BLaER1 treated with 17β-estradiol and CSF1 and Interleukin-3, amounts not matched to agents 10 nM and 100 nM (cell line): ENCODE measurements around the gene HSPG2.
"Not testable (repeated sequence)": the region's sequence is repeated elsewhere in the genome, so short reads cannot be mapped to it uniquely, and the experiment has no call there.

ENCODE experiments used
- H3K27ac ChIP-seq, 11 experiments: shearing (Covaris generic); formaldehyde crosslinking; 2 replicates each; pipeline ENCODE4 v1.8.1; 2022
- H3K27me3 ChIP-seq, 11 experiments: shearing (Covaris generic); formaldehyde crosslinking; 2 replicates each; pipeline ENCODE4 v1.8.1; 2022
- H3K36me3 ChIP-seq, 11 experiments: shearing (Covaris generic); formaldehyde crosslinking; 2 replicates each; pipeline ENCODE4 v1.8.1; 2022
- H3K4me1 ChIP-seq, 10 experiments: shearing (Covaris generic); formaldehyde crosslinking; 2 replicates each; pipeline ENCODE4 v1.8.1; 2022
- H3K4me2 ChIP-seq, 11 experiments: shearing (Covaris generic); formaldehyde crosslinking; 2 replicates each; pipeline ENCODE4 v1.8.1; 2022
- H3K4me3 ChIP-seq, 10 experiments: shearing (Covaris generic); formaldehyde crosslinking; 2 replicates each; pipeline ENCODE4 v1.8.1; 2022
- H3K9ac ChIP-seq, 11 experiments: shearing (Covaris generic); formaldehyde crosslinking; 2 replicates each; pipeline ENCODE4 v1.8.1; 2022
- H3K9me3 ChIP-seq, 11 experiments: shearing (Covaris generic); formaldehyde crosslinking; replicated peaks in 1 of 11; 2 replicates each; pipeline ENCODE4 v1.8.1; 2022
- H4K20me1 ChIP-seq, 11 experiments: shearing (Covaris generic); formaldehyde crosslinking; 2 replicates each; pipeline ENCODE4 v1.8.1; 2022
- Cebpa-rat ChIP-seq, 11 experiments: shearing (Covaris generic); IDR thresholded peaks; 2 replicates each; pipeline ENCODE4 v1.8.1; 2022

Gene HSPG2

DNA sequence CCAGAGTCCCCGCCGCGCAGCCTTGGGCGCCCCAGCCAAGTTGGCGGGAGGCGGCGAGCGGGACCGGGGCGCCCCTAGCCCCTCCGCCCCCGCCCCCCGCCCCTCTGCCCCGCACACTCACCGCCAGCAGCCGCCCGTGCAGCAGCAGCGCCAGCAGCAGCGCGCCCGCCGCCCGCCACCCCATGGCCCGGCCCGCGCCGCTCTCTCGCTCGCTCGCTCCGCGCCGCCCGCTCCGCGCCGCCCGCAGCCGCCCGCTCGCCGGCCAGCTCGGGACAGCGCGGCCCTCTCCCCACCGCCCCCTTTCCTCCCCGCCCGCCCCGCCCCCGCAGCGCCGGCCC, at the start of gene HSPG2:
TSS of gene HSPG2 (minus strand) at position 277 of the 338 bp plus-strand sequence. CDS start at position 184, 93 bp downstream.
- Histone ChIP-seq H3K4me3 (peak within 1 kb of the TSS; percentile 57 to 83 (median 75)), H3K27ac (peak within 1 kb of the TSS; percentile 50 to 85 (median 80); a peak in 21 of 22 replicates), H3K9me3 (no peaks in the 10 kb centered on the region), H3K36me3 (no peaks in the 10 kb centered on the region), H3K4me2 (peak within 1 kb of the TSS; percentile 87 to 98 (median 96)), H4K20me1 (peaks cover 0 to 29% (median 11%) of the 10 kb centered on the region in 11 experiments; a peak in 9 of 22 replicates), H3K27me3 (no peaks in the 10 kb centered on the region), H3K9ac (peak within 1 kb of the TSS; percentile 74 to 84 (median 81)), H3K4me1 (peaks cover 64 to 84% (median 77%) of the 10 kb centered on the region in 10 experiments)
- no peak for TF ChIP-seq Cebpa-rat (IDR thresholded peaks at IDR 0.05)

DNA sequence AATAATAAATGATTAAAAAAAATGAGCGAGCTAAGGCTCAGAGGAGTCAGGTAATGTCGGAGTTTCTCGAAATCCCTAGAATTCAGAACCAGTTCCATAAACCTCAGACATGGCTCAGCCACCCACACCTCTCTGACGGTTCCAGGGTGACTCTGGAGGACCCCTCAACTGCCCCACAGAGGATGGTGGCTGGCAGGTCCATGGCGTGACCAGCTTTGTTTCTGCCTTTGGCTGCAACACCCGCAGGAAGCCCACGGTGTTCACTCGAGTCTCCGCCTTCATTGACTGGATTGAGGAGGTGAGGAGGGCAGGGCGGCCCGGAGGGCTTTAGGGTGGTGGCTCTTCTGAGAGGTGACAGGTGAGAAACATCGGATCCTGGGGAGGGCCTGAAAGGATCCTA, 49.3 kb upstream of the HSPG2 start:
- H3K4me1 ChIP-seq, H3K27ac ChIP-seq, H3K9me3 ChIP-seq, H3K27me3 ChIP-seq, H3K9ac ChIP-seq, H3K4me2 ChIP-seq, H3K4me3 ChIP-seq, H3K36me3 ChIP-seq, H4K20me1 ChIP-seq: not testable (repeated sequence)

DNA sequence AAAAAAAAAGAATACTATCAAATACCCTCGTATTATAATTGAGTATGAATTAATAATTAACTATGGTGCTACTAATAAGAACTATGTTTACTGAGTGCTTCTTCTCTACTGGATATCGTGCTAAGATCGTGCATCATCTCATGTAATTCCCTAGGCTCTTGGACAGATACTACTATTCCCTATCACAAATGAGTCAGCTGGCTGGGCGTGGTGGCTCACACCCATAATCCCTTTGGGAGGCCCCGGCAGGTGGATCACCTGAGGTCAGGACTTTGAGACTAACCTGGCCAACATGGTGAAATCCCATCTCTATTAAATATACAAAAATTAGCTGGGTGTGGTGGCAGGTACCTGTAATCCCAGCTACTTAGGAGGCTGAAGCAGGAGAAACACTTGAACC, 48.8 kb upstream of the HSPG2 start:
- H3K9ac ChIP-seq, H3K36me3 ChIP-seq, H3K27me3 ChIP-seq, H3K4me2 ChIP-seq, H4K20me1 ChIP-seq, H3K4me3 ChIP-seq, H3K4me1 ChIP-seq, H3K9me3 ChIP-seq, H3K27ac ChIP-seq: not testable (repeated sequence)

DNA sequence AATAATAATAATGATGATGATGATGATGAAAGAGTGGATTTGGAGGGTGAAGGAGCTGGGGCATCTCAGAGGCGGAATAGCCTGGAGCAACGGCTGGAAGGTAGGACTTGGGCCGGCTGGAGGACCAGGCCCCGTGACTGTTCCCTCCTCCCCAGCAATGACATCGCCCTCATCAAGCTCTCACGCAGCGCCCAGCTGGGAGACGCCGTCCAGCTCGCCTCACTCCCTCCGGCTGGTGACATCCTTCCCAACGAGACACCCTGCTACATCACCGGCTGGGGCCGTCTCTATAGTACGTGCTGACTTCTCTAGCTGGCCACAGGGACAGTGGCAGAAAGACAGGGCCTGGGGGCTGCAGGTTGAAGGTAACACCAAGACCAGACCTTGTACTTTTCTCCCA, 46.4 kb upstream of the HSPG2 start:
- not testable (repeated sequence) for H3K9me3 ChIP-seq, H3K4me3 ChIP-seq, H3K9ac ChIP-seq, H3K4me2 ChIP-seq, H4K20me1 ChIP-seq, H3K36me3 ChIP-seq, H3K27me3 ChIP-seq, H3K4me1 ChIP-seq, H3K27ac ChIP-seq

DNA sequence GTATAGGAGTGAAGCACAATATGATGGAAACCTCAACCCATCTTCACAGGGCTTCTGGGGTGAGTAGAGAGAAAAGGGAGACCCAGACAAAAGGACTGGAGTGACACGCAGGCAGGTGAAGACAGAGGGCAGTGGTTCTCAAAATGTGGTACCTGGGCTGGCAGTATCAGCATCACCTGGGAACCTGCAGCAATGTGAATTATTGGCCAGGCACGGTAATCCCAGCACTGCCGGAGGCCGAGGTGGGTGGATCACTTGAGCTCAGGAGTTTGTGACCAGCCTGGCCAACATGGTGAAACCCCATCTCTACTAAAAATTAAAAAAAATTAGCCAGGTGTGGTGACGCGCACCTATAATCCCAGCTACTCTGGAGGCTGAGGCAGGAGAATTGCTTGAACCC, 45.0 kb upstream of the HSPG2 start:
- H3K36me3 ChIP-seq, H3K4me1 ChIP-seq, H3K27ac ChIP-seq, H3K9ac ChIP-seq, H3K9me3 ChIP-seq, H3K4me3 ChIP-seq, H3K27me3 ChIP-seq, H3K4me2 ChIP-seq, H4K20me1 ChIP-seq: not testable (repeated sequence)

DNA sequence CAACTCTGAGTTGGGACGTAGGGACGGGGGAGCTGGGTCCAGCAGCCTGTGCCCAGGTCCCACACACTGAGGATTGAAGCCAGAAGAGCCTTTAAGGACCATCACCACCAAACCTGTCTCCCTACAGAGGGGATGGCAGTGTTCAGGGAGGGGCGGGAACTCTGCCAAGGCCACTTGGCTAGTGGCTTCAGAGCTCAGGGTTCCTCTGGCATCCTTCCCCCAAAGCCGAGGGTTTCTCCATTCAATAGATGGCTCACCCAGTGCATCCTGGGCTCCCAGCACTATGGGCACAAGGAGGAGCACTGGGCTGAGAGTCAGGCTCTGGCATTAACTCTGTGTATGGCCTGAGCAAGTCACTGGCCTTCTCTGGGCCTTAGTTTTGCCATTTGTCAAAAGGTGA, 44.1 kb upstream of the HSPG2 start:
- not testable (repeated sequence) for H3K9me3 ChIP-seq, H4K20me1 ChIP-seq, H3K4me2 ChIP-seq, H3K27me3 ChIP-seq, H3K9ac ChIP-seq, H3K4me3 ChIP-seq, H3K36me3 ChIP-seq, H3K4me1 ChIP-seq, H3K27ac ChIP-seq

DNA sequence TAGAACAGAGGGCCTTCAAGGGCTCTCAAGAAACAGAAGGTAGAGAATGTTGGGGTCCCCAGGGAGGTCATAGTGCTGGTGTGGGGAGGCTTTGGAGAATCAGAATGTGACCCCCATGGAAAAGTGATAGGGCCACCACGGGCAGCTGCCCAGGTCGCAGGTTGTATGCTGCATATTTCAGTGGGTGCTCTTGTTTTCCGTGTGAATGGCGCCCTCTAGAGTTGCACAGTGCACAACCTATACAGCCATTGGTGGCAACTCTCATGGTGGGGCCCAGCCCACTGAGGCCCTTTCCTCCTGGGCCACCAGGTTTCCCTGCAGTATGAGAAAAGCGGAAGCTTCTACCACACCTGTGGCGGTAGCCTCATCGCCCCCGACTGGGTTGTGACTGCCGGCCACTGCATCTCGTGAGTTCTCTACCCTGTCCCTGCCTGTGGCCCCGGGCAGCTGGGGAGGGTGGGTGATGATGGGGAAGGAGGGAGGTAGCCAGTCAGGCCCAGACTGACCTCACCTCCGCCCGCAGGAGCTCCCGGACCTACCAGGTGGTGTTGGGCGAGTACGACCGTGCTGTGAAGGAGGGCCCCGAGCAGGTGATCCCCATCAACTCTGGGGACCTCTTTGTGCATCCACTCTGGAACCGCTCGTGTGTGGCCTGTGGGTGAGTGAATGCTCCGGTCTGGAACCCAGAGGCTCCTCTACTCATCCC, 43.6 kb upstream of the HSPG2 start:
- H3K4me2 ChIP-seq, H3K9ac ChIP-seq, H3K9me3 ChIP-seq, H3K36me3 ChIP-seq, H4K20me1 ChIP-seq, H3K27me3 ChIP-seq, H3K4me1 ChIP-seq, H3K4me3 ChIP-seq, H3K27ac ChIP-seq: not testable (repeated sequence)

DNA sequence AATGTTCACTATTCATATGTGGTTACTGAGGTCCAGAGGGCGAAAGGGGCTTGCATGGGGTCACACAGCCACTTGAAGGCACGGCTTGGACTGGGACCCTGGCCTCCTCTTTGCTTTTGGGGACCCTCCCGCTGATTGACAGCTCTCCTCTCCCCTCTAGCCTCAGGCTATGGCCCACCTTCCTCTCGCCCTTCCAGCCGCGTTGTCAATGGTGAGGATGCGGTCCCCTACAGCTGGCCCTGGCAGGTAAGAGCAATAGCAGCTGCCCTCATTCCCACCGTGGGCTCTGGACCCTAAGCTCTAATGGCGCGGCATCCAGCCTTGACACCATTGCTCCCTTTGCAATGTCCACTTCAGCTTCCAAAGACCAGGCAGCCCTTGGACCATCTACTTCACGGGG, 41.1 kb upstream of the HSPG2 start:
- not testable (repeated sequence) for H3K4me2 ChIP-seq, H3K36me3 ChIP-seq, H3K4me1 ChIP-seq, H3K9me3 ChIP-seq, H3K9ac ChIP-seq, H3K27me3 ChIP-seq, H3K4me3 ChIP-seq, H3K27ac ChIP-seq, H4K20me1 ChIP-seq

DNA sequence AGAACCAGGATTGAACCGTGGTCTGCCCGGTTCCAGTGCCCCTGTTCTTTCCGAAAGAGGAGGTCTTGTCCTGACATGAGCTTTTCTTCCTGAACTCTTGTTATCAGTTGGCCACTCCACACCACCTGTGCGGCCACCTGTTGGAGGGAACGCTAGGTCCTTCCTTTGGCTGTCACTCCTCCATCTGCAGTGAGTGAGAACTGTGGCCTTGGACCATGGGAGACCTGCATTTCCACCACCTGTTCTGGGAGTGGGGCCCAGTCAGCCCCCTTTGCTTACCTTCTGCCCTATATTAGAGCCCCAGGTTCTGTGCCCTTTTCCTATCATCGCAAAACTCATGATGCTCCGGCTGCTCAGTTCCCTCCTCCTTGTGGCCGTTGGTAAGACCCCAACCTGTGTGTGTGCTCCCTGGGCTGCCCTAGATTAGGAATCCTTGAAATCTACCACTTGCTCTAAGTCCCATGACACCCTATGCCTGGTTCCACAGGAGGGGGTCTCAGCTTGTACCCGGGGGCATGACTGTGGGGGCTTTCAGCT, 39.7 kb upstream of the HSPG2 start, which contains the start of gene CELA3B:
TSS of gene CELA3B (plus strand) at position 320 of the 537 bp plus-strand sequence. CDS start at position 338, 18 bp downstream.
- not testable (repeated sequence) for H3K9ac ChIP-seq, H3K4me2 ChIP-seq, H3K36me3 ChIP-seq, H3K4me3 ChIP-seq, H3K27ac ChIP-seq, H3K4me1 ChIP-seq, H3K27me3 ChIP-seq, H3K9me3 ChIP-seq, H4K20me1 ChIP-seq

DNA sequence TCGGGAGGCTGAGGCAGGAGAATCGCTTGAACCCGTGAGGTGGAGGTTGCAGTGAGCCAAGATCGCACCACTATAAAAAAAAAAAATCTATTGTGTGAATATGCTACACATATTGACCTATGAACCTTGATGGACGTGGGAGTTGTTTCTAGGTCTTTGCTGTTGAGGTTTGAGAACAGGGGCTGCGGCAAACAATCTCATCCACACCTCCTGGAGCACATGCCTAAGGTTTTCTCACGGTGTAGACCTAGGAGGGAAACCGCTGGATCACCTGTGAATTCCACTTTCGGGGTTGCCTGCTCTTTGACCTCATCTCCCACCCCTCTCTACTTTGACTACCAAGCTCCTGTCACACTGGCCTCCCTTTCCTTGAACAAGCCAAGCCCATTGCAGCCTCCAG, 38.2 kb upstream of the HSPG2 start:
- H3K9ac ChIP-seq, H3K36me3 ChIP-seq, H4K20me1 ChIP-seq, H3K9me3 ChIP-seq, H3K4me1 ChIP-seq, H3K27me3 ChIP-seq, H3K27ac ChIP-seq, H3K4me2 ChIP-seq, H3K4me3 ChIP-seq: not testable (repeated sequence)

DNA sequence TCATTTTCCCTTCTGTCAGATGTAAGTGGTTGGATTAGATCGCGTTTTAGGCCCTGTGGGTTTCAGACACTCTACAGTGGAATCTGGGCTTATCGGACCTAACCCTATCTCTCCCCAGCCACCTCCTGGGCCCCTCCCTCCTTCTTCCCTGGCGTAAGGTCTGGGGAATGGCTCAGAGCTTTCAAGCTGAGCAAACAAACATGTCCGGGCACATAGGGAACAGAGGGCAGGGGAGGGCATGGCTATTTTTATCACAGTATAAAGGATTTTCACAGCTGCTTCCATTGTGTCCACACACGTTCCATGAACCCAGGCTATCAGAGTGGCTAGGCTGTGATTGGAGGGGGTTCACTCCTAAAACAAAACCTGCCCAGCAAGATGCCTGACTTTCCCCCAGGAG, 37.6 kb upstream of the HSPG2 start:
- H3K9ac ChIP-seq, H3K36me3 ChIP-seq, H3K27ac ChIP-seq, H3K4me3 ChIP-seq, H3K4me1 ChIP-seq, H3K4me2 ChIP-seq, H4K20me1 ChIP-seq, H3K9me3 ChIP-seq, H3K27me3 ChIP-seq: not testable (repeated sequence)

DNA sequence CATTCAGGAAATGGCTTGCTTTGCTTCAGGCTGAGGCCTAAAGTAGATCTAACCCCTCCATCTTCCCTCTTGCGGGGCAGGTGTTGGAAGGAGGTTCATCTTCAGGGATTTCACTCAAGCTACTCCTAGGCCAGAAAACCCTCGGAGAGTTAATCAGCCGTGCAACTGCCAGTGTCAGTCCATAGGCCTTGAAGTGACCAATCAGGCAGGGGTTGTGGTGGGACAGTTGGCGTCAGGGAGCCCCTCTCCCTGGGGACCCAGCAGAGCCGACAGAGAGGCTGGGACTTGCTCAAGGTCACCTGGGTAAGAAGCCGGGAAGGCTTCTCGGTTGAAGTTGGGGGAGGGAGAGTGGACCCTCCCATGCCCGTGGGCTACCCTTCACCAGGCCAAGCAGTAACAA, 36.8 kb upstream of the HSPG2 start:
- H3K36me3 ChIP-seq, H3K27me3 ChIP-seq, H4K20me1 ChIP-seq, H3K4me3 ChIP-seq, H3K27ac ChIP-seq, H3K9ac ChIP-seq, H3K9me3 ChIP-seq: not testable (repeated sequence)
- peaks cover 0 to 12% (median 7%) of the 10 kb centered on the region in 10 experiments; a peak in 13 of 20 replicates for H3K4me1 ChIP-seq
- peak overlapping the region in 7 of 11 experiments; percentile 10 to 38 (median 25); a peak in 5 of 22 replicates for H3K4me2 ChIP-seq

DNA sequence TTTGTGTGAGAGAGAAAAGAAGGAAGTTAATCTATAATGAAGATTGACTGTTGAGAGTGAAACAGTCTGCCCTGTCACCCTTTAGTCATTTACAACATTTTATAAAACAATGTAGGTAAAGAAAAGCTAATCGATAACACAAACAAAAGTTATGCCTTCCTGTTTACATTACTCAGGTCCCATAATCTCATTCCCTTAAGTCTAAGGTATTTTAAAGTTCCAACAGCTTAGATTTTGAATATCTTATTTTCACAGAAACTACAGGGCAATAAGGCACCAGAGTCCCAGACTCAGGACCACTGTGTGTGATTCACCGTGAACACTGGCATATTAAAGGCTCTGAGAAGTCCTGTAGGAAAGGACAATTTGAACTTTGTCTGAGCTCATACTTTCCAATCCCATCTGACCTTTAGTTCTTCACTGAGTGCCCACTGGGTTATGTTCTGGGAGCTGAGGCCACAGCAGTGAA, 35.9 kb upstream of the HSPG2 start:
- not testable (repeated sequence) for H3K36me3 ChIP-seq, H3K9ac ChIP-seq, H3K4me3 ChIP-seq, H3K27me3 ChIP-seq, H3K9me3 ChIP-seq, H4K20me1 ChIP-seq, H3K27ac ChIP-seq
- Histone ChIP-seq H3K4me1 (peaks cover 0 to 14% (median 8%) of the 10 kb centered on the region in 10 experiments; a peak in 13 of 20 replicates), H3K4me2 (peak overlapping the region in 8 of 11 experiments; percentile 10 to 38 (median 24); a peak in 8 of 22 replicates)

DNA sequence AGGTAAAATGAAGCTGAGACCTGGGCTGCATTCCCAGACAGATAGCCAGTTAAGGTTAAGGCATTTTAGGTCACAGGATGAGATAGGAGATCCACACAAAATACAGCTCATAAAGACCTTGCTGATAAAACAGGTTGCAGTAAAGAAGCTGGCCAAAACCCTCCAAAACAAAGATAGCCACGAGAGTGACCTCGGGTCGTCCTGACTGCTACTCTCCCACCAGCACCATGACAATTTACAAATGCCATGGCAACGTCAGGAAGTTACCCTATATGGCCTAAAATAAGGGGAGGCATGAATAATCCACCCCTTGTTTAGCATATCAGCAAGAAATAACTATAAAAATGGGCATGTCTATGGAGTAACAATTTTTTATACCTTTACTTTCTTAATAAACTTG, 33.4 kb upstream of the HSPG2 start:
- H4K20me1 ChIP-seq, H3K4me3 ChIP-seq, H3K4me2 ChIP-seq, H3K27ac ChIP-seq, H3K36me3 ChIP-seq, H3K9ac ChIP-seq, H3K27me3 ChIP-seq, H3K9me3 ChIP-seq: not testable (repeated sequence)
- H3K4me1 ChIP-seq: peaks cover 0 to 19% (median 9%) of the 10 kb centered on the region in 10 experiments; a peak in 14 of 20 replicates
